Activated CD8-positive, alpha-beta memory T cell treated with anti-CD3 and anti-CD28 coated beads for 36 hours (primary cell): ENCODE results near the gene LMO4. TPM values are rescaled to one million over a fixed set of nuclear protein-coding genes. Genes with fewer than 3 reads are reported as not detected.

Experiments
- CTCF ChIA-PET: fragments of 350-600 bp; sonication (Branson Sonifier 250); formaldehyde crosslinking; loops from one replicate; lab custom pipeline; 2021; ENCODE audit warnings: antibody characterized with exemption; lab: Charles Lee
- POLR2A ChIA-PET: fragments of 350-600 bp; sonication (Branson Sonifier 250); formaldehyde crosslinking; loops from one replicate; lab custom pipeline; 2021; ENCODE audit warnings: antibody characterized with exemption; lab: Charles Lee
- total RNA-seq, 2 experiments: library from RNA; stranded (reverse); gene quantifications; one replicate each; pipeline ENCODE4 v1.2.3, GENCODE V29; 2021

The LMO4 gene
- total RNA-seq, 2 experiments from 2014 or later, result 43.1 to 46.1 TPM

- POLR2A ChIA-PET, result no interaction called here
- CTCF ChIA-PET, result no interaction called here
Measured at GRCh38 chr1:87346130-87346814, 17.6 kb downstream of the LMO4 start.

GRCh38 chr1:87348341-87349019, 19.8 kb downstream of the LMO4 start:
- POLR2A ChIA-PET, result no interaction called here
- CTCF ChIA-PET, result interaction anchor here (0.6 kb wide), 1 partner anchor 119 kb away, joined by 3 read pairs; no protein-coding TSS in a partner anchor

- CTCF ChIA-PET, result no interaction called here
- POLR2A ChIA-PET, result no interaction called here
Measured at GRCh38 chr1:87349036-87349435, 20.4 kb downstream of the LMO4 start.

- ChIA-PET CTCF (no interaction called here), POLR2A (no interaction called here)
Measured at GRCh38 chr1:87355894-87356293, 27.2 kb downstream of the LMO4 start.

DNA sequence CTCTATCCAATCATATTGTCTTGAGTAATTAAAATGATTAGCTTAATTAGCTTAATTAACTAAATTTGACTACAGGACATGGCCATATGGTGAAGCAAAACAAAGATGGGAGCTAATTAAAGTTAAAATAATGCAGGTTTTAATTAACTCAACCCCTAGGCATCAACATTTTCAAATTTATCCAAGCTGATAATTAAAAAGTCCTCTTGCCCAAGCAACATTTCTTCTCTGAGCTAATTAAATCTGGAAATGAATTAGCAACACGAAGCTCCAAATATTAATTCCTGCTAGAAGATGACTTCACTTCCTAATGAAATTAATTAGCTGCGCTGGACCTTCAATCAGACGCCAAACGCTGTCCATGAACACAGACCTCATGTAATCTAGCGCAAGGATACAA, 27.9 kb downstream of the LMO4 start:
- CTCF ChIA-PET, result no interaction called here
- POLR2A ChIA-PET, result no interaction called here

DNA sequence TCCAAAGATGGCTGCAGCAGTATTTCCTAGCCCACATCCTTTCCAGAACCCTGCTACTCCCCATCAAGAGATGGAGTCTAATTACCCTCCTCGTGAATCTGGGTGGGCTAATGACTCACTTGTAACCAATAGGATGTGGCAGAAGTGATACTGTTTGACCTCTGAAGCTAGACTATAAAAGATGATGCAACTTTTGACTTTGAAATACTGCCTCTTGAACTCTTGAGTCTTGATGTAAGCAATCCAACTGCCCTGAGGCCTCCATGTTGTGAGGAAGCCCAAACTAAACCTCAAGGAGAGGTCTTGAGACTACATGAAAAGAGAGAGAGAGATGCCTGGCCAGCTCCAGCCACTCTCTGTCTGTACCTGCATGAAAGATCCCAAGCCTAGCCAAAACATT, 29.5 kb downstream of the LMO4 start:
- POLR2A ChIA-PET, result no interaction called here
- CTCF ChIA-PET, result no interaction called here

DNA sequence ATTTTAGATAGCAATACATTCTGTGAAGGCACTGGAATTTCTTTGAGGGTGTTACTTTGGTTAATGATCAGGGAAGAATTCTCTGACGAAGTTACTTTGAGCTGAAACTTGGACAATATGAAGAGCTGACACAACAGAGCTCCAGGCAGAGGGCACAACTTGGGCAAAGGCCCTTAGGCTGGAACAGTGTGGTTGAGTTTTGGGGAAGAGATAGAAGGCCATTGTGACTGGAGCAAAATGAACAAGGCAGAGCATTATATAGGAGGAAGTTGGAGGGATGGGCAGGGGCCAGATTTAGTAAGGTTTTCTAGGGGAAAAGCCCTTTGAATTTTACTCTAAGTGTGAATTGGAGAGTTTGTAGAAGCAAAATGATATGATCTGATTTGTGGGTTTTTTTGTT, 30.9 kb downstream of the LMO4 start:
- ChIA-PET CTCF (no interaction called here), POLR2A (no interaction called here)

DNA sequence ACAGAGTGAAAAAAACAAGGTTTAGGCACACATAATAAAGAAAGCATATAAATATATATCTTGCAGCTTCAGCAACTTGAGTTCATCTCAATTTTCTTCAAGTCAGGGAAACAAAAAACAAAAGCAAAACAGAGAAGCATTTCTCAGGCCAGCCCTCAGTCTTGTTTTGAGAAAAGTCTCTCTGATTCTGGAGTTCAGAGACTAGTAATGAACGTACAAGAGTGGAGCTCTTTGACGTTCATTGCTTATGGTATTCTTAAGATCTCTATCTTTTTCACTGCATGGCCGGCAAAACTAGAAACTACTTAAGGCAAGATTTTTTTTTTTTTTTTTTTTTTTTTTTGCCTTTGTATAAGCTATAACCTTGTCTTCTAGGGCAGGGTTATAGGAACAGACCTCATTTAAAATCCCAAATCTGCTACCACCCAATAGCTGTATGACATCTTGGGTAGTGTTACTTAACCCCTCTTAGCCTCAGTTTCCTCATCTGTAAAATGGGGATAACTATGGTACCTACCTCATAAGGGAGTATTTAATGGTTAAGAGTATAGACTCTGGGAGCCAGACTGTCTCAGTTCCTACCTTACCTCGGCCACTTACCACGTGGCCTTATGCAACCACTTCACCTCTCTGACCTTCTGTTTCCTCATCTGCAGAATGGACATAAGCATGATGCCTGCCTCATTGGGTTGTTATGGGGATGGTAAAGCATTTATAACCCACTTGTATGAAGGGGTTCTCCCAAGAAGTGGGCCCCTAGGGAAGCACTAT, 33.6 kb downstream of the LMO4 start:
- POLR2A ChIA-PET, result no interaction called here
- CTCF ChIA-PET, result interaction anchor here (0.6 kb wide), 1 partner anchor 1015 kb away, joined by 3 read pairs; no protein-coding TSS in a partner anchor

DNA sequence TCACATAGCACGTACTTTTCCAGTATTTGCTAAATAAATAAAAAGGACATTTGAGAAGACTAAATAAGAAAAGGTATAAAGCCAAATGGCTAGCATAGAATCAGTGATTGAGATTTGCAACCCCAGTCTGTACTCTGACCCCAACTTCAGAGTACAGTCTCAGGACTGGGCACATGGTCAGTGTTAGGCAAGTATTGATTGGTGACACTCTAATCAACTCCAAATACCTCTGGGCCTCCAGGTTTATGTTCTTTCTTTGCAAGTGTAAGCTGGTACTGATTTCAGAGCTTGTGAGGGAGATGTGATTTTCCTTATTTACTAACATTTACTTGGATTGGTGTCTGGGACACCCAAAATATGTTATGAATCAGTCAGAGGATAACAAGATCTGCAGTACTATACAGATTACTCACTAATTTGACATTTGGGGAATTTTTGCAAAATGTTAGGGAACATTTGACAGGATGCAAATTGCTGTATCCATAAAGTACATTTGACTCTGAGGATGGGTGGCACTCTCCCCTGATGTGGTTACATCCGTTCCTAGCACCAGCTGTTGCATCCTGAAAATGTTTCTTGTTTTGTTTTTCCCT, 34.2 kb downstream of the LMO4 start:
- ChIA-PET POLR2A (no interaction called here), CTCF (interaction anchor here (0.6 kb wide), 1 partner anchor 1016 kb away, joined by 3 read pairs; no protein-coding TSS in a partner anchor)

- CTCF ChIA-PET, result interaction anchor here (0.5 kb wide), 1 partner anchor 44 kb away, joined by 3 read pairs; no protein-coding TSS in a partner anchor
- POLR2A ChIA-PET, result no interaction called here
Measured at GRCh38 chr1:87367549-87367948, 38.9 kb downstream of the LMO4 start.

DNA sequence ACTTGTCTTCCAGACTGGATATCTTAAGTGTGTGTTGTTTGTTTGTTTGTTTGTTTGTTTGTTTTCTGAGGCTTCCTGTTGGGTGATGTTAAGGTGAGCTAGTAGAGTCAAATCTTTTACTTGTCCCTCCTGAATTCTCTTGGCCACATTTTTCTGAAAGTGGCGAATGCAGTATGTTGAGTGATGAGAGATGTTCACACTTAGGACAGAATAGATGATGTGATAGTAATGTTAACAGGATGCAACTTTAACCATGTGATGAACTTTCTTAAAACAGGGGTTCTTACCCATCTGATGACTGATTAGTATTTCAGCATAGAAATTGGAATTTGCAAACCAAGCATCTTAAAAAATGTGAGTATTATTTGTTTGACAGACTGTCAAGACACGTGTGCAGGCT, 40.2 kb downstream of the LMO4 start:
- POLR2A ChIA-PET, result no interaction called here
- CTCF ChIA-PET, result no interaction called here

DNA sequence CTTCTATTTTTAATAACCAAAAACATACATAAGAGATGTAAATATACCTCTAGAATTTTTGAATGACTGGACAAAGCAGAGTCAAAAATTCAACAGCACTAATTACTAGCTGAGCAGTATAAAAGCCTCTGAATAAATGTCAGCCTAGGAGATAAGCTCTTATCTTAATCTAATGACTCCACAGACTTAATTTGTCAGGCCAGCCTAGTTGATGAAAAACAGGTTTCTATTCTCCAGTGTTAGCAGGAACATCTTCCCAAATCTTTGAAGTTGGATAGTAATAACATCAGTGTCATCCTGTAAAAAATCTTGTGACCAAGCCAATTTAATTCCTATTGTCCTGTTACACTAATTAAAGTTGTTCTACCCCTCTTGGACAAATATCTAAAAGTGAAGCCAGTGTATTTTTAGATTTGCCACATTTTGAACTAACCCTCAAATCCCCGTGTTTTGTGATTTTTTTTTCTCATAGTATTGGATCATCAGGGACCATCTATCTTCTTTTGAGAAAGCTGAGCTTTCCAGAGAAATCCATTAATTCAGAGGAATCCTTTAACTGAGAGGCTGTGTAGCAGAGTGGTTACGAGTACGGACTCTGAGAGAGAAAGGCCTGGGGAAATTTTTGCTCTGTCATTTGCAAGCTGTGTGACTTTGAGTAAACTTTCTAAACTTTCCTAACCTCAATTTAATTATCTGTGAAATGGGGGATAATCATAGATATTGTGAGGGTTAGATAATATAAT, 41.2 kb downstream of the LMO4 start:
- ChIA-PET CTCF (no interaction called here), POLR2A (no interaction called here)

DNA sequence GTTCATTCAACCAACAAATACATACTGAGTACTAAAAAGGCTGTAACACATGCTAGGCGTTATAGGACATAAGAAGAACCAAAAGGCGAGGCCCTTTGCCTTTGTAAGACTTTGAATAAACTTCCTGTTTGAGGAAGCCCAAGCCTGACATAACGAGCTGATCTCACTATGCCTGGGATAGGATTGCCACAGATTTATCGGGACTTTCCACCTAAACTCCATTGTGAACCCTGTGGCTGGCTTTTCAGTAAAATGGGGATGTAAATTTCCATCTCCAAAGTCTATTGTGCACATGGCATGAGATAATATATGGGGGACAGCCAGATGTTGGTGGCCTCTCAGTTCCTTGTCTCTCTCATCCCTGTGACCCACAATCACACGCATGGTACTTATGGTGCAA, 41.9 kb downstream of the LMO4 start:
- POLR2A ChIA-PET, result no interaction called here
- CTCF ChIA-PET, result no interaction called here

- POLR2A ChIA-PET, result no interaction called here
Measured at GRCh38 chr1:87379306-87379705, 50.6 kb downstream of the LMO4 start.

GRCh38 chr1:87386217-87386790, 57.6 kb downstream of the LMO4 start:
- ChIA-PET POLR2A (no interaction called here), CTCF (no interaction called here)

More at GRCh38 chr1:87379306-87379705, 50.6 kb downstream of the LMO4 start:
- CTCF ChIA-PET, result no interaction called here

- ChIA-PET POLR2A (no interaction called here), CTCF (no interaction called here)
Measured at GRCh38 chr1:87388411-87388810, 59.7 kb downstream of the LMO4 start.

GRCh38 chr1:87389011-87389410, 60.3 kb downstream of the LMO4 start:
- CTCF ChIA-PET, result no interaction called here
- POLR2A ChIA-PET, result no interaction called here

- CTCF ChIA-PET, result no interaction called here
- POLR2A ChIA-PET, result no interaction called here
Measured at GRCh38 chr1:87389546-87389945, 60.9 kb downstream of the LMO4 start.
